Right hindlimb (tissue), 1 donor: Measurements from ENCODE around the gene CDH26.

Experiments used
- DNase-seq: peaks from one replicate; pipeline ENCODE4 v3.0.0-alpha.2; 2018

Gene CDH26

GRCh38 chr20:59987135-59987534 lies 28.9 kb downstream of the CDH26 start:
- no peak for DNase-seq

GRCh38 chr20:59988141-59988540 lies 29.9 kb downstream of the CDH26 start:
- no peak for DNase-seq

DNA sequence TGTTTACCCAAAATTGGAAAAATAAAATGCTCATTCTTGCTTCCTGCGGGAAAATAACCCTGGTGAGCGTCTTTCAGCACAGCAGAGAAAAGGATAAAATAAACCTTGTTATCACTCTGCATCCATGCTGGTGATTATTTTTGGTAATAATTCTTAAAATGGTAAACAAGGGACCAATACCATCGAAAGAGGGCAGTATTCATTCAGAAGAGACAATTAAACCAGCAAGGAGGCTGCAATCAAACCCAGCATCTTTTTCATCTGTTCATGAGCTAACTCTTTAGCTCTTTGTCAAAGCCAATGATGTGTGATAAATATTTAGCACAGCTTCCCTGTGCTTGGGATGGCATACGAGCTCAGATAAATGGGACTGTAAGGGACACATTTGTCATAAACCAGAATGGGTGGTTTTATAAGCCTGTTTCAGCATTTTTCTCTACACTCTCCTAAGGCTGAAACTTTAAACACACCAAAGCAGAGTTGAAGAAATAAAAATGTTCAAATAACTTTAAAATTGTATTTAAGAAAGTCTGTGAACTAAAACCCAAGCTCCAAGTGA lies 34.4 kb downstream of the CDH26 start:
- DNase-seq = no peak

- DNase-seq = no peak
Measured at GRCh38 chr20:59993736-59994430, 35.7 kb downstream of the CDH26 start.

- peak; percentile 64 for DNase-seq
Measured at GRCh38 chr20:59994697-59995122, 36.5 kb downstream of the CDH26 start.

- DNase-seq = no peak
Measured at GRCh38 chr20:59996108-59996507, 37.9 kb downstream of the CDH26 start.

GRCh38 chr20:59997896-59998295 lies 39.7 kb downstream of the CDH26 start:
- DNase-seq = no peak

GRCh38 chr20:59999502-59999901 lies 41.3 kb downstream of the CDH26 start:
- no peak for DNase-seq

GRCh38 chr20:60000271-60001042 lies 42.2 kb downstream of the CDH26 start:
- DNase-seq = no peak

DNA sequence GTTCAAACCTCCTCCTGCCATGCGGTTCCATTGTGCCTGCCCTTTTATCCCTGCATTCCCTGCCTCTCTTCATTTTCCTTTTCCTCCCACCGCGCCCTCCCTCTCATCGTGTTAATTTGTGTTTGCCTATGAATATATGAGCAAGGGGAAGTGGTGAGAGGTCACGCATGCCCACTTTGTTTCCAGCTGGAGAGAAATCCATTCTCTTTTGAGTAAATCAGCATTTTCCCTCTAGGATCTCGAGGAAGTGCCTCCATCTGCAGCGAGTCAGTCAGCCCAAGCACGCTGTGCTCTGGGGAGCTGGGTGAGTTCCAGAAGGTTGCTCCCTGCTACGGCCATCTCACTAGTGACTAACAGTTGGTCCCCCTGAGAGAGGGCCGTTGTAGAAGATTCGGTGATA lies 42.9 kb downstream of the CDH26 start:
- DNase-seq = no peak

DNA sequence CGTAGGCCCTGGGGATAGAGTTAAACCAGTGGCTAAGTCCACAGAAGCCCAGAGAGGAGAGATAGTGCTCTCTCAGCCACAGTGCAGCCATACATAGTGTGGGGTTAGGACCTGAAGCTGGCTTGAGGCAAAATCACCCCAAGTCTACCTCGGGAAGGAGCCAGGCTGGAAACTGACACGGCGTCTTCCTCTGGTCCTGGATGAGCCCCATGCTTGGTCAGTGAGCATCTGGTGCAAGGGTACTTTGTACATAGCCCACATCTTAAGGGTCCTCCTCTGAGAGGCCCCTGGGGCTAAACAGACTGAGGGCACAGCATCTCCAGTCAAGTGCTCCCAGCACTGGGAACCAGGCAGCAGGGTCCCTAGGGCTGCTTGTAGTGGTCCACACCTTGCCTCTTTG lies 45.6 kb downstream of the CDH26 start:
- DNase-seq = no peak

- no peak for DNase-seq
Measured at GRCh38 chr20:60006261-60006660, 48.0 kb downstream of the CDH26 start.

DNA sequence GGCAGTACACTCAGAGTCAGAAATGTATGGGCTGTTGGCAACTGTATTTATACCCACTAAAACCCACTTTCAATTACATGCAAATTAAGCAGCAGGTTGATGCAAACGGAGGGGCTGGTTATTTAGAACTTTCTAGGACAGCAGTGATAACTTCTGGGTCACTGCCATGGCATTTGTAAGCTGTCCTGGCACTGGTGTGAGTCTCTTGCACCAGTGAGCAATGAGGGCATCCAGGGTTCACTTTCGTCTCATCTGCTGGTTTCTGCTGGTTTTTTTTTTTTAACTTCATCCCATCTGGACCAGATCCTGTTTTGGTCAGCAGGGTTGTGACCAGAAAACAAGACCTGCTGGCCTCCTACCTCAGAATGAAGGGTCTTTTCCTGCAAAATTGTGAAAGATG lies 49.2 kb downstream of the CDH26 start:
- no peak for DNase-seq

- no peak for DNase-seq
Measured at GRCh38 chr20:60008130-60008808, 50.0 kb downstream of the CDH26 start.

GRCh38 chr20:60009318-60009717 lies 51.1 kb downstream of the CDH26 start:
- DNase-seq = no peak

GRCh38 chr20:60009826-60010616 lies 51.8 kb downstream of the CDH26 start:
- DNase-seq = no peak

- DNase-seq = no peak
Measured at GRCh38 chr20:60010689-60011458, 52.7 kb downstream of the CDH26 start.

- DNase-seq = peak; percentile 84
Measured at GRCh38 chr20:60011512-60012507, 53.6 kb downstream of the CDH26 start.

GRCh38 chr20:60013296-60014139 lies 55.3 kb downstream of the CDH26 start:
- DNase-seq = no peak

DNA sequence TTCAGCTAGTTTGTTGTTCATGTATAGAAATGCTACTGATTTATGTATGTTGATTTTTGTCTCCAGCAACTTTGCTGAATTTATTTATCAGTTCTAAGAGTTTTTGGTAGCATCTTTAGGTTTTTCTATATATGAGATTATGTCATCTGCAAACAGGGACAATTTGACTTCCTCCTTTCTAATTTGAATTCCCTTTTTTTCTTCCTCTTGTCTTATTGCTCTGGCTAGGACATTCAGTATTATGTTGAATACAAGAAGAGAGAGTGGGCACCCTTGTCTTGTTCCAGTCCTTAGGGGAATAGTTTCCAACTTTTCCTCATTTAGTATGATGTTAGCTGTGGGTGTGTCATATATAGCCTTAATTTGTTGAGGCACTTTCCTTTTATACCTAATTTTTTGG lies 58.2 kb downstream of the CDH26 start:
- DNase-seq = no peak
